ENCODE data around the gene CXorf66.

DNA sequence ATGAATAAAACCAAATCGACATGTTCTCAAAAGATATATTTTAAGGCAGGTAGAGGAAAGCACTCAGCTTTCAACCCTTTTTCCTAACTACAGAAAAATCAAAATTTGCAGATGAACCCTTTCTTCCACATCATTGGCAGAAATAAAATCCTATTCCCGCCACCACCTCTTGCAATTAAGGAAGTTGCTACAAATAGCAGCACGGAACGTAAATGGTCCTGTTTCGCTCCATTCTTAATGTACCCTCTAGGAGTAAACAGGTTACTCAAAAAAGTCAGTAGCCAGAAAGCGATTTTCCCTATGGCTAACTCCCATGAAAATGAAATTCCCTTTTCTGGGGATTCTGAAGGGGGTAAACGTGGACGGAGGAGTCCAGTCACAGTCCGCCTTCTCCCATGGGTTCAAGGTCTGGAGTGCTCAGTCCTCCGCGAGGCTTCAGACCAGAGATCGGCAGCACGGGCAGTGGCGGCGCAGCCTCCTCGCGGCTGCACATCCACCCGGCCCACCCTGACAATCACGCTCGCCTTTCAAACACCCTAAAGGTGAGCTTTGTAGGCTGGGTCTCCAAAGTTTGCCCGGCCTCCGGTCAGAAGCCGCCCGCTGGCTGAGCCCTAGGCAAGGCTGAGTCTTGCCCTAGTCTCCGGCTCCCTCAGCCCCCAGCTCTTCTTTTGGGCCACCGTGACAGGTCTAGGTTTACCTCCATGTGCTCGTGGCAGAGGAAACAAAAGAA is 34.2 kb downstream of the CXorf66 start:
- TF ChIP-seq, protein P1, sequence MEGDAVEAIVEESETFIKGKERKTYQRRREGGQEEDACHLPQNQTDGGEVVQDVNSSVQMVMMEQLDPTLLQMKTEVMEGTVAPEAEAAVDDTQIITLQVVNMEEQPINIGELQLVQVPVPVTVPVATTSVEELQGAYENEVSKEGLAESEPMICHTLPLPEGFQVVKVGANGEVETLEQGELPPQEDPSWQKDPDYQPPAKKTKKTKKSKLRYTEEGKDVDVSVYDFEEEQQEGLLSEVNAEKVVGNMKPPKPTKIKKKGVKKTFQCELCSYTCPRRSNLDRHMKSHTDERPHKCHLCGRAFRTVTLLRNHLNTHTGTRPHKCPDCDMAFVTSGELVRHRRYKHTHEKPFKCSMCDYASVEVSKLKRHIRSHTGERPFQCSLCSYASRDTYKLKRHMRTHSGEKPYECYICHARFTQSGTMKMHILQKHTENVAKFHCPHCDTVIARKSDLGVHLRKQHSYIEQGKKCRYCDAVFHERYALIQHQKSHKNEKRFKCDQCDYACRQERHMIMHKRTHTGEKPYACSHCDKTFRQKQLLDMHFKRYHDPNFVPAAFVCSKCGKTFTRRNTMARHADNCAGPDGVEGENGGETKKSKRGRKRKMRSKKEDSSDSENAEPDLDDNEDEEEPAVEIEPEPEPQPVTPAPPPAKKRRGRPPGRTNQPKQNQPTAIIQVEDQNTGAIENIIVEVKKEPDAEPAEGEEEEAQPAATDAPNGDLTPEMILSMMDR (IDR thresholded peaks at IDR 0.05): no peak
- TF ChIP-seq POLR2A (IDR thresholded peaks at IDR 0.05): no peak

All from uterus (tissue), 2 donors.